ENCODE results near the gene KIAA1958. TPM values are rescaled to one million over a fixed set of nuclear protein-coding genes. Genes with fewer than 3 reads are reported as not detected.

The KIAA1958 gene
- total and polyA plus RNA-seq, 2 of the 8 experiments (the other 6 are each of a cell fraction or from before 2014, with no cell fraction given): 11.4 to 43.8 TPM

DNA sequence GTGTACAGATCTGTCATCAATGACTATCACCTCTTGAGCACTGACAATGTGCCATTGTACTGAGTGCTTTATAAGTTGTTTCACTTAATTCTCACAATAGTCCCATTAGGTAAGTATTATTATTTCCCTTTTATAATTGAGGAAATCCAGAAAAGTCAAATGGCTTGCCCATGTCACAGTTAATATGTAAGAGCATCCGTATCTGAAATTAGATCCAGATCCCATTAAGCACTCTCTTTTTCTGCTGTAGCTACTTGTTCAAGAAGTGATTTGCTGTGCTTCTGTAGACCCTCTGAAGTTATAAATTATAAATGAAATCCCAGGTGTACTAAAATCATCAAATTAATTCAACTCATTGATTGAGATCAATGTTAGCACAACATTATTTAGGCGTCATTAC is 136.6 kb downstream of the KIAA1958 start:
- Histone ChIP-seq H2AK5ac (ENCODE audit: low read depth, low read length) (no peak overlapping the region), H4K5ac (ENCODE audit: insufficient read length, low read depth, low read length) (no peak overlapping the region), H2BK12ac (ENCODE audit: low read depth, low read length) (no peak overlapping the region), H2BK20ac (ENCODE audit: low read length) (no peak overlapping the region), H3K14ac (ENCODE audit: insufficient read length) (no peak overlapping the region), H3K27ac (ENCODE audit: low read depth, low read length) (no peak overlapping the region), H3K18ac (ENCODE audit: extremely low read depth, low read length) (no peak overlapping the region), H3K27me3 (replicated peaks in 1 of 4; ENCODE audit: control insufficient read depth in 3 of 4, extremely low read depth in 1 of 4, insufficient read depth in 3 of 4, low read length in 3 of 4) (no peaks in the 10 kb centered on the region), H2BK120ac (replicated peaks; ENCODE audit: low read depth, low read length) (no peak overlapping the region), H3K4me3 (ENCODE audit: extremely low read depth in 1 of 4, insufficient read depth in 2 of 4, low read depth in 3 of 4, low read length in 4 of 4) (no peak overlapping the region), H3K4ac (replicated peaks; ENCODE audit: insufficient read length, low read depth, low read length) (no peak overlapping the region), H3K23me2 (ENCODE audit: low read depth, low read length) (no peaks in the 10 kb centered on the region), H3K79me1 (ENCODE audit: low read depth, low read length) (no peaks in the 10 kb centered on the region), H3K9ac (replicated peaks in 1 of 4; ENCODE audit: extremely low read depth in 1 of 4, low read depth in 3 of 4, low read length in 3 of 4) (no peak overlapping the region), H2AFZ (ENCODE audit: low read length) (no peak overlapping the region), H3K4me2 (ENCODE audit: insufficient read depth in 1 of 2, low read depth in 2 of 2, low read length in 2 of 2) (no peak overlapping the region), H3K56ac (replicated peaks; ENCODE audit: insufficient read length, low read depth, low read length) (no peak overlapping the region), H3K23ac (ENCODE audit: insufficient read length) (no peak overlapping the region), H4K91ac (replicated peaks; ENCODE audit: insufficient read length, low read length) (no peak overlapping the region), H2BK15ac (ENCODE audit: low read length) (no peak overlapping the region), H3K36me3 (ENCODE audit: control insufficient read depth in 2 of 4, insufficient read depth in 4 of 4, low read length in 3 of 4) (peaks cover 0 to 1% (median 0%) of the 10 kb centered on the region in 4 experiments; a peak in 1 of 8 replicates), H3K79me2 (ENCODE audit: control insufficient read depth in 1 of 2, insufficient read depth in 2 of 2, low read length in 2 of 2) (no peaks in the 10 kb centered on the region; a peak in 1 of 4 replicates), H2BK5ac (ENCODE audit: low read depth, low read length) (no peak overlapping the region), H3K4me1 (replicated peaks in 1 of 4; ENCODE audit: control insufficient read depth in 3 of 4, insufficient read depth in 4 of 4, low read length in 3 of 4) (peaks cover 0 to 5% (median 2%) of the 10 kb centered on the region in 4 experiments; a peak in 4 of 7 replicates), H4K20me1 (replicated peaks in 1 of 2; ENCODE audit: control insufficient read depth in 1 of 2, insufficient read depth in 2 of 2, low read length in 2 of 2) (peaks cover 0 to 1% of the 10 kb centered on the region in 2 experiments), H4K8ac (ENCODE audit: extremely low read depth, insufficient read depth, low read length) (no peak overlapping the region), H3K9me3 (ENCODE audit: insufficient read depth in 2 of 2, low read depth in 1 of 2, low read length in 1 of 2) (no peaks in the 10 kb centered on the region)
- DNase-seq (ENCODE audit: low read depth in 1 of 2, low spot score in 2 of 2): no peak
- POLR2A ChIA-PET (ENCODE audit: partially characterized antibody): no interaction called here
- 88% methylated on average over 2 of the region's 2 CpGs; no CpG with 5 or more reads in 1 of the 2 experiments for whole genome bisulfite sequencing, 2 experiments (ENCODE audit: extremely low coverage in 1 of 2, insufficient coverage in 1 of 2, insufficient read length in 1 of 2, insufficient replicate concordance in 2 of 2, low coverage in 1 of 2, low lambda C conversion rate in 2 of 2, missing lambda C conversion rate in 1 of 2)
- TF ChIP-seq NRF1 (IDR thresholded peaks at IDR 0.05; ENCODE audit: low read depth, low read length) (no peak), KDM1A (IDR thresholded peaks at IDR 0.05; ENCODE audit: borderline replicate concordance, low read length) (no peak), ASH2L (IDR thresholded peaks at IDR 0.05; ENCODE audit: low read length) (no peak), TCF12 (IDR thresholded peaks at IDR 0.05; ENCODE audit: low read depth, low read length) (no peak), BACH1 (IDR thresholded peaks at IDR 0.05; ENCODE audit: low read length) (no peak), SIX5 (IDR thresholded peaks at IDR 0.05; ENCODE audit: low read depth, low read length) (no peak), HDAC2 (IDR thresholded peaks at IDR 0.05; ENCODE audit: borderline replicate concordance in 1 of 2, low read depth in 2 of 2, low read length in 2 of 2) (no peak)
- TF ChIP-seq, protein P1, sequence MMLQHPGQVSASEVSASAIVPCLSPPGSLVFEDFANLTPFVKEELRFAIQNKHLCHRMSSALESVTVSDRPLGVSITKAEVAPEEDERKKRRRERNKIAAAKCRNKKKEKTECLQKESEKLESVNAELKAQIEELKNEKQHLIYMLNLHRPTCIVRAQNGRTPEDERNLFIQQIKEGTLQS (IDR thresholded peaks at IDR 0.05; ENCODE audit: insufficient read depth, low read depth, low read length): no peak
- no peak for FAIRE-seq
- CTCF ChIA-PET (ENCODE audit: partially characterized antibody): no interaction called here

All from H1 (cell line).